Urinary bladder (tissue), 4 donors: ENCODE measurements around the gene KRT20. TPM values are rescaled to one million over a fixed set of nuclear protein-coding genes. Genes with fewer than 3 reads are reported as not detected.
"Not testable (repeated sequence)": the region's sequence is repeated elsewhere in the genome, so short reads cannot be mapped to it uniquely, and the experiment has no call there.

ENCODE experiments used
- DNase-seq: peaks from one replicate; pipeline ENCODE4 v3.0.0-alpha.2; 2015; ENCODE audit errors: extremely low spot score
- H3K27ac ChIP-seq: one replicate; pipeline ENCODE4 v1.5.1; 2013; ENCODE audit warnings: low read depth, mild to moderate bottlenecking, moderate library complexity
- H3K36me3 ChIP-seq: one replicate; pipeline ENCODE4 v1.6.1; 2013; ENCODE audit warnings: mild to moderate bottlenecking, moderate library complexity; ENCODE audit not compliant: insufficient read depth
- H3K4me1 ChIP-seq: one replicate; pipeline ENCODE4 v1.6.1; 2013; ENCODE audit warnings: mild to moderate bottlenecking, moderate library complexity; ENCODE audit not compliant: insufficient read depth
- H3K4me3 ChIP-seq: one replicate; pipeline ENCODE4 v1.5.1; 2013; ENCODE audit warnings: low read depth, low read length
- WGBS: extraction: QIAGEN DNeasy Blood & Tissue Kit; methylation state at CpG from one replicate; pipeline ENCODE4 v1.1.7; 2013; 5-methylcytosine and 5-hydroxymethylcytosine counted together
- polyA plus RNA-seq: library from polyadenylated mRNA; stranded (reverse); fragments of 200-250 nt; gene quantifications from one replicate; pipeline ENCODE4 v1.2.3, GENCODE V29; 2013
- total RNA-seq: library from RNA; depleted of rRNA; stranded (reverse); fragments of >200 nt; gene quantifications from one replicate; pipeline ENCODE4 v1.2.3, GENCODE V29; 2014
- donor health status: healthy with polysubstance abuse.
- donor health status: healthy.

Gene KRT20
- total RNA-seq = 23.2 TPM
- polyA plus RNA-seq = 2.2 TPM

DNA sequence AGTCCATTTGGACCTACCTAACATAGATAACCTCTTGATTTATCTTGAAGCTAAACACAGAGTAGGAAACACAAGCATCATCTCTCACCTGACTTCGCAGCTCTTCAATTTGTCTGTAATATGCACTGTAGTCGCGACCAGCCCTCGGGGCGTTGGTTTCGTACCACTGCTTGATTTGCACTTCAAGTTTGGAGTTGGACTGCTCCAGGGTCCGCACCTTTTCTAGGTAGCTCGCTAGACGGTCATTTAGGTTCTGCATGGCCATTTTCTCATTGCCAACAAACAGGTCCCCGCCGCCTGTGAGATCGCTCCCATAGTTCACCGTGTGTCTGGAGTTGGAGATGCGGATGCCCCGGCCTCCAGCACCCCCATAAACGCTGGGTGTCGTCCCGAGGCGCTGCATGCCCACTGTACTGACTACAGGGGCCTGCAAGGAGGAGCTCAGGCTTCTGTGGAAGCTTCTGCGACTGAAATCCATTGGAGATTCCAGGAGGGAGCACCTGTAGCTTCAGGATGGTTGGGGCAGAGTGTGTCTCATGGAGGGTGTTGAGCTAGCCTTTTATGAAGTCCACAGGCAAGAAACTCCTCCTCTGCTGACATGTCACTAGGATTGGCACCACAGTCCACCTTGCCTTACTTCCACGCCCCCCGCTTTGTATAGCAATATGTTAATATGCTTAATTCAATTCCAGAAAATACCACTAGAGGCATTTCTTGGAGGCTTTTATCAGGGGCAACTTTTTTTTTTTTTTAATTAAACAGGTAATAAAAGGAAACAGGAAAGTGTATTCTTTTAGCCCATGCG lies at the start of gene KRT20:
TSS of gene KRT20 (minus strand) at position 535 of the 805 bp plus-strand sequence. CDS start at position 478, 57 bp downstream.
- H3K36me3 ChIP-seq = no peaks in the 10 kb centered on the region
- 90% methylated on average over 23 of the region's 23 CpGs for WGBS

GRCh38 chr17:40932608-40933007 lies 47.6 kb upstream of the KRT20 start:
- Histone ChIP-seq H3K36me3 (no peaks in the 10 kb centered on the region), H3K4me3 (no peak overlapping the region), H3K4me1 (no peaks in the 10 kb centered on the region), H3K27ac (no peak overlapping the region)
- no peak for DNase-seq
- WGBS = 63% methylated on average over 2 of the region's 2 CpGs

More for the DNA sequence above, at the start of gene KRT20:
- no peak within 1 kb of the TSS for H3K27ac ChIP-seq
- no peak for DNase-seq
- no peaks in the 10 kb centered on the region for H3K4me1 ChIP-seq
- no peak within 1 kb of the TSS for H3K4me3 ChIP-seq

DNA sequence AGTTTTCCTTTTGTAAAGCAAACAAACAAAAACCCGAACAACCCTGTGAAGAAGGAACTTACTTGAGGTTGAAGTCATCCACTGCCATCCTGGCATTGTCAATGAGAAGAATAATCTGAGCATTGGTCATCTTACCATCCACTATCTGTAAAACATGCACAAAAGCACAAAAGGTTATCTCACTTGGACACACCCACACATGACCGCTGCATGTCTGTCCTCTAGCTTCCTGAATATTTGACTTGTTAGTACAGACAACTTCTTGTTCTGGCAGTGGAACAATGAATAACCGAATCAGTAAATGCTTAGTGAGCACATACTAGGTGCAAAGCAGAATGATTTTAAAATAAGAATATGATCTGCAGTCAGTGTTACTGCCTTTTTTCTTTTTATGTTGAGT lies 46.3 kb upstream of the KRT20 start:
- no peak overlapping the region for H3K4me3 ChIP-seq
- no peak for DNase-seq
- H3K36me3 ChIP-seq = no peaks in the 10 kb centered on the region
- H3K27ac ChIP-seq = no peak overlapping the region
- H3K4me1 ChIP-seq = no peaks in the 10 kb centered on the region
- 77% methylated on average over 3 of the region's 3 CpGs for WGBS

- whole genome bisulfite sequencing = 75% methylated on average over 8 of the region's 8 CpGs
- no peak overlapping the region for H3K27ac ChIP-seq
- no peak for DNase-seq
- no peaks in the 10 kb centered on the region for H3K36me3 ChIP-seq
- H3K4me1 ChIP-seq = no peaks in the 10 kb centered on the region
- H3K4me3 ChIP-seq = no peak overlapping the region
Measured at GRCh38 chr17:40926341-40926740, 41.3 kb upstream of the KRT20 start.

- 45% methylated on average over 2 of the region's 2 CpGs for WGBS
- DNase-seq = no peak
- Histone ChIP-seq H3K36me3 (no peaks in the 10 kb centered on the region), H3K4me1 (no peaks in the 10 kb centered on the region), H3K4me3 (no peak overlapping the region), H3K27ac (no peak overlapping the region)
Measured at GRCh38 chr17:40922239-40922638, 37.2 kb upstream of the KRT20 start.

DNA sequence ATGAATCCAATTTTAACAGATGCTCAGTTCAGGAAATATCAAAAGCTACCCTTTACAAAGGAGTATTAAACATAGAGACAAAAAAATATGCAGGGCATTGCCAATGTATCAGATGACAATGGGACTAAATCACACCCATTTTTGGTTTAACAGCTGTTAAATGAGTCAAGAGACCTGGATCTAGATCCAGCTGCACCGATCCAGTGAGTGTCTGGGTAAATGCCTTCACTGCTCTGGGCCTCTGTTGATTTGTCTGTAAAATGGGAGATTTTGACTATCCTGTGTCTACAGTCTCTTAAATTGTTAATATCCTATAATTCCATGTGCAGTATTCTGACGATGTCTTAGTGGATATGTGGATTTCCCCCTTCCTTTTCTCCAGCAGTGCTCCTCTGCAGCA lies 36.0 kb upstream of the KRT20 start:
- no peaks in the 10 kb centered on the region for H3K36me3 ChIP-seq
- no peak overlapping the region for H3K4me3 ChIP-seq
- WGBS = 84% methylated on average over 2 of the region's 2 CpGs
- H3K4me1 ChIP-seq = no peaks in the 10 kb centered on the region
- H3K27ac ChIP-seq = no peak overlapping the region
- no peak for DNase-seq

DNA sequence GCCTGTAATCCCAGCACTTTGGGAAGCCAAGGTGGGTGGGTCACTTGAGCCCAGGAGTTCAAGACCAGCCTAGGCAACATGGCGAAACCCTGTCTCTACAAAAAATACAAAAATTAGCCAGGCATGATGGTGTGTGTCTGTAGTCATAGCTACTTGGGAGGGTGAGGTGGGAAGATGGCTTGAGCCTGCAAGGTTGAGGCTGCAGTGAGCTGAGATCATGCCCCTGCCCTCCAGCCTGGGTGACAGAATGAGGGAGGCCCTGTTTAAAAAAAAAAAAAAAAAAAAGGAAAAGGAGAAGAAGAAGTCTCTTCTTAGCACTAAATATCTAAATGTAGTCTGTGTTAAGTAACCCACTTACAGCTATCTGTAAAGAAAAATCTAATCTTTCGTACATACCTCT lies 32.1 kb upstream of the KRT20 start:
- not testable (repeated sequence) for H3K4me1 ChIP-seq, DNase-seq, H3K4me3 ChIP-seq, H3K36me3 ChIP-seq, H3K27ac ChIP-seq
- WGBS = 97% methylated on average over 2 of the region's 2 CpGs

DNA sequence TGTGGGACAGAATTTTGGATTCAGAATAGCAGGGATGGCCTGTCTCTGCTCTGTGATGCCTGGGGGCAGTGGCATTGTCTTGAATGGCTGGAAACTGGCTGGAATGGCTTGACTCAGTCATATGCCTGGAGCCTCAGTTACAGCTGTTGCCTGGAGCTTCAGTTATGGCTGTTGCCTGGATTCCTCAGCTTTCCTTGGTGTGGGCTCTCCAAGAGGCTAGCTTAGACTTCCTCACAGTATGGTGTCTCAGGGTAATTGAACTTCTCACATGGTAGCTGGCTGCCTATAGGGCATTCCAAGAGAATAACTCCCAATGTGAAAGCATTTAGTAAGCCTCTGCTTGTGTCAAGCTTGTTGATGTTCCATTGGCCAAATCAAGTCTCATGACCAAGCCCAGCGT lies 31.3 kb upstream of the KRT20 start:
- no peaks in the 10 kb centered on the region for H3K4me1 ChIP-seq
- WGBS = 58% methylated on average over 1 of the region's 1 CpG
- no peak overlapping the region for H3K27ac ChIP-seq
- no peak for DNase-seq
- H3K4me3 ChIP-seq = no peak overlapping the region
- no peaks in the 10 kb centered on the region for H3K36me3 ChIP-seq

GRCh38 chr17:40915721-40916256 lies 30.7 kb upstream of the KRT20 start:
- Histone ChIP-seq H3K27ac (no peak overlapping the region), H3K4me3 (no peak overlapping the region), H3K4me1 (no peaks in the 10 kb centered on the region), H3K36me3 (no peaks in the 10 kb centered on the region)
- DNase-seq = no peak
- 68% methylated on average over 2 of the region's 2 CpGs for WGBS

GRCh38 chr17:40915199-40915661 lies 30.2 kb upstream of the KRT20 start:
- Histone ChIP-seq H3K27ac (no peak overlapping the region), H3K4me1 (no peaks in the 10 kb centered on the region), H3K36me3 (no peaks in the 10 kb centered on the region), H3K4me3 (no peak overlapping the region)
- no peak for DNase-seq
- WGBS = 72% methylated on average over 3 of the region's 3 CpGs

GRCh38 chr17:40914075-40914855 lies 29.2 kb upstream of the KRT20 start:
- H3K27ac ChIP-seq = no peak overlapping the region
- H3K36me3 ChIP-seq = no peaks in the 10 kb centered on the region
- H3K4me3 ChIP-seq = no peak overlapping the region
- peaks cover 2% of the 10 kb centered on the region for H3K4me1 ChIP-seq
- WGBS = 70% methylated on average over 3 of the region's 3 CpGs
- DNase-seq = no peak

- H3K27ac ChIP-seq = no peak overlapping the region
- no peaks in the 10 kb centered on the region for H3K36me3 ChIP-seq
- no peak for DNase-seq
- H3K4me1 ChIP-seq = peaks cover 2% of the 10 kb centered on the region
- WGBS = 92% methylated on average over 13 of the region's 13 CpGs
- H3K4me3 ChIP-seq = no peak overlapping the region
Measured at GRCh38 chr17:40912486-40913210, 27.6 kb upstream of the KRT20 start.

- 22% methylated on average over 3 of the region's 3 CpGs for WGBS
- H3K4me3 ChIP-seq = no peak overlapping the region
- peak overlapping the region; percentile 47 for H3K27ac ChIP-seq
- peaks cover 2% of the 10 kb centered on the region for H3K4me1 ChIP-seq
- no peak for DNase-seq
- H3K36me3 ChIP-seq = no peaks in the 10 kb centered on the region
Measured at GRCh38 chr17:40910441-40910841, 25.4 kb upstream of the KRT20 start.
